ENCODE data around the gene LRRC7. TPM values are rescaled to one million over a fixed set of nuclear protein-coding genes. Genes with fewer than 3 reads are reported as not detected.

LRRC7 gene
- total and polyA plus RNA-seq, 9 donors = 0.01 to 0.45 (median 0.13) TPM; not detected in 4

- no peak for DNase-seq
- Histone ChIP-seq H3K27me3 (no peaks in the 10 kb centered on the region), H3K36me3 (no peaks in the 10 kb centered on the region), H3K4me3 (no peak overlapping the region), H3K9me3 (no peaks in the 10 kb centered on the region), H3K27ac (no peak overlapping the region), H3K4me1 (ENCODE audit: insufficient read depth) (peaks cover 5% of the 10 kb centered on the region)
- TF ChIP-seq CTCF (IDR thresholded peaks at IDR 0.05) (no peak), POLR2A (IDR thresholded peaks at IDR 0.05) (no peak), EP300 (IDR thresholded peaks at IDR 0.05) (no peak)
- WGBS, 3 donors = 33 to 72% (median 52%) methylated on average over 1 of the region's 1 CpG
- intact Hi-C loops (cut with DNase I) = no loop called here
These were observed 343.6 kb downstream of the LRRC7 start for GRCh38 chr1:69911301-69911801.

DNA sequence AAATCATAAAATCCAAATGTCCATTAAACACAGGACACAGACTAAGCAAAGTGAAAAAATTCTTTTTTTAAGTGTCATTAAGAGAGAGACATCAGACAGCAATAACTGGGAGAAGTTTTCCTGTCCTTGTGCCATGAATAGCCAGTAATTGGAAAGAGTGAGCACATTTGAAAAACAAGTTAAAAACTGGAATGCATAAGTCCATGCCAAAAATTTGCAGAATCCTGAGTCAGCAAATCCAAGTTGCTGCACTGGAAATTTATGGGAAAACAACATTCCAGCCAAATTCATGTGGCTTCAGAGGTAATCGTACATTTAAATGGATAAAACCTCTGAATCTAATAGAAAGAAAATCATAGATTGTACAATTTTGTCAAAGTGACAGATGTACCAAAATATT, 346.3 kb downstream of the LRRC7 start:
- H3K4me1 ChIP-seq (ENCODE audit: insufficient read depth) = peaks cover 5% of the 10 kb centered on the region

GRCh38 chr1:69914976-69915765, 347.4 kb downstream of the LRRC7 start:
- H3K27ac ChIP-seq = no peak overlapping the region
- H3K27me3 ChIP-seq = no peaks in the 10 kb centered on the region
- H3K36me3 ChIP-seq = no peaks in the 10 kb centered on the region
- TF ChIP-seq CTCF (IDR thresholded peaks at IDR 0.05) (no peak), EP300 (IDR thresholded peaks at IDR 0.05) (no peak), POLR2A (IDR thresholded peaks at IDR 0.05) (no peak)
- peaks cover 5% of the 10 kb centered on the region for H3K4me1 ChIP-seq (ENCODE audit: insufficient read depth)
- DNase-seq = no peak
- intact Hi-C loops (cut with DNase I) = no loop called here
- H3K9me3 ChIP-seq = no peaks in the 10 kb centered on the region
- H3K4me3 ChIP-seq = no peak overlapping the region
- 15 to 20% (median 18%) methylated on average over 5 of the region's 5 CpGs for WGBS, 3 donors

More for the DNA sequence above, 346.3 kb downstream of the LRRC7 start:
- TF ChIP-seq CTCF (IDR thresholded peaks at IDR 0.05) (no peak), POLR2A (IDR thresholded peaks at IDR 0.05) (no peak), EP300 (IDR thresholded peaks at IDR 0.05) (no peak)
- no peak for DNase-seq
- Histone ChIP-seq H3K4me3 (no peak overlapping the region), H3K27ac (no peak overlapping the region), H3K36me3 (no peaks in the 10 kb centered on the region), H3K9me3 (no peaks in the 10 kb centered on the region), H3K27me3 (no peaks in the 10 kb centered on the region)
- intact Hi-C loops (cut with DNase I) = no loop called here
- 3 to 8% (median 3%) methylated on average over 1 of the region's 1 CpG for WGBS, 3 donors

DNA sequence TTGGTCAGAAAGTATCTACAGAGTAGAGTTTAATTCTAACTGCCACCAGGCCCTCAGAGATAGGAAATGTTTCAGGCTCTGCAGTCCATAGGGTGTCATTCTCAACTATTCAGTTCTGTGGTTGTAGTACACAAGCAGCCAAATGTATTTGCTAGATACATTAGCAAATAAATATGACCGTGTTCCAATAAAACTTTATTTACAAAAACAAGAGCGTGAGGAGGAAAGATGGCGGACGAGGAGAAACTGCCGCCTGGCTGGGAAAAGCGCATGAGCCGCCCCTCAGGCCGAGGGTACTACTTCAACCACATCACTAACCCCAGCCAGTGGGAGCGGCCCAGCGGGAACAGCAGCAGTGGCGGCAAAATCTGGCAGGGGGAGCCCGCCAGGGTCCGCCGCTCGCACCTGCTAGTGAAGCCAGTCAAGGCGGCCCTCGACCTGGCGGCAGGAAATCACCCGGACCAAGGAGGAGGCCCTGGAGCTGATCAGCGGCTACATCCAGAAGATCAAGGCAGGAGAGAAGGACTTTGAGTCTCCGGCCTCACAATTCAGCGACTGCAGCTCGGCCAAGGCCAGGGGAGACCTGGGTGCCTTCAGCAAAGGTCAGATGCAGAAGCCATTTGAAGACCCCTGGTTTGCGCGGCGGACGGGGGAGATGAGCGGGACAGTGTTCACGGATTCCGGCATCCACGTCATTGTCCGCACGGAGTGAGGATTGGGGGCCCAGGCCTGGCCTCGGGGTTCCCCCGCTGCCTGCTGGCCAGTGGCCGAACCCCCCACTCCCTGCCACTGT, 351.6 kb downstream of the LRRC7 start:
- H3K4me3 ChIP-seq = no peak overlapping the region
- H3K36me3 ChIP-seq = no peaks in the 10 kb centered on the region
- H3K4me1 ChIP-seq (ENCODE audit: insufficient read depth) = peaks cover 2% of the 10 kb centered on the region
- no peaks in the 10 kb centered on the region for H3K9me3 ChIP-seq
- DNase-seq = no peak
- no peak overlapping the region for H3K27ac ChIP-seq
- TF ChIP-seq POLR2A (IDR thresholded peaks at IDR 0.05) = no peak
- no peak for TF ChIP-seq EP300 (IDR thresholded peaks at IDR 0.05)
- no peak for TF ChIP-seq CTCF (IDR thresholded peaks at IDR 0.05)
- intact Hi-C loops (cut with DNase I) = no loop called here
- H3K27me3 ChIP-seq = no peaks in the 10 kb centered on the region
- 97 to 98% (median 98%) methylated on average over 36 of the region's 36 CpGs for WGBS, 3 donors

Measured in ovary (tissue), 9 donors.